Type B pancreatic cell (in vitro differentiated cells): ENCODE measurements around the gene CHDH. TPM values are rescaled to one million over a fixed set of nuclear protein-coding genes. Genes with fewer than 3 reads are reported as not detected.
A peak's percentile ranks its signal among the peaks of the same experiment; 100 is the strongest.

Experiments used
- DNase-seq: peaks from one replicate; pipeline ENCODE4 v3.0.0; 2021; ENCODE audit warnings: mixed read lengths; ENCODE audit not compliant: unreplicated experiment; ENCODE audit errors: extremely low spot score
- H3K27ac Mint-ChIP-seq: 2 replicates; pipeline ENCODE4 v1.8.0; 2021; ENCODE audit warnings: mild to moderate bottlenecking, mixed read lengths
- H3K27me3 Mint-ChIP-seq: 2 replicates; pipeline ENCODE4 v1.8.0; 2021; ENCODE audit warnings: mixed read lengths
- H3K36me3 Mint-ChIP-seq: 2 replicates; pipeline ENCODE4 v1.8.0; 2021; ENCODE audit warnings: mixed read lengths
- H3K4me1 Mint-ChIP-seq: one replicate; pipeline ENCODE4 v1.8.0; 2021; ENCODE audit warnings: mixed read lengths; ENCODE audit not compliant: unreplicated experiment
- H3K4me3 Mint-ChIP-seq: 2 replicates; pipeline ENCODE4 v1.8.0; 2021; ENCODE audit warnings: mild to moderate bottlenecking, mixed read lengths
- H3K9me3 Mint-ChIP-seq: 2 replicates; pipeline ENCODE4 v1.8.0; 2021; ENCODE audit warnings: mixed read lengths
- total RNA-seq: library from RNA; stranded (reverse); gene quantifications from 2 replicates; pipeline ENCODE4 v1.2.1, GENCODE V29; 2021; ENCODE audit warnings: low replicate concordance
- TF ChIP-seq, protein P1 (sequence below): fragments of 200-600 bp; sonication (generic); conservative IDR thresholded peaks from 2 replicates; pipeline ENCODE4 v1.5.0; 2021; ENCODE audit warnings: antibody characterized with exemption, mild to moderate bottlenecking

Gene CHDH
- total RNA-seq, 1 donor from 2014 or later: 8.0 TPM

DNA sequence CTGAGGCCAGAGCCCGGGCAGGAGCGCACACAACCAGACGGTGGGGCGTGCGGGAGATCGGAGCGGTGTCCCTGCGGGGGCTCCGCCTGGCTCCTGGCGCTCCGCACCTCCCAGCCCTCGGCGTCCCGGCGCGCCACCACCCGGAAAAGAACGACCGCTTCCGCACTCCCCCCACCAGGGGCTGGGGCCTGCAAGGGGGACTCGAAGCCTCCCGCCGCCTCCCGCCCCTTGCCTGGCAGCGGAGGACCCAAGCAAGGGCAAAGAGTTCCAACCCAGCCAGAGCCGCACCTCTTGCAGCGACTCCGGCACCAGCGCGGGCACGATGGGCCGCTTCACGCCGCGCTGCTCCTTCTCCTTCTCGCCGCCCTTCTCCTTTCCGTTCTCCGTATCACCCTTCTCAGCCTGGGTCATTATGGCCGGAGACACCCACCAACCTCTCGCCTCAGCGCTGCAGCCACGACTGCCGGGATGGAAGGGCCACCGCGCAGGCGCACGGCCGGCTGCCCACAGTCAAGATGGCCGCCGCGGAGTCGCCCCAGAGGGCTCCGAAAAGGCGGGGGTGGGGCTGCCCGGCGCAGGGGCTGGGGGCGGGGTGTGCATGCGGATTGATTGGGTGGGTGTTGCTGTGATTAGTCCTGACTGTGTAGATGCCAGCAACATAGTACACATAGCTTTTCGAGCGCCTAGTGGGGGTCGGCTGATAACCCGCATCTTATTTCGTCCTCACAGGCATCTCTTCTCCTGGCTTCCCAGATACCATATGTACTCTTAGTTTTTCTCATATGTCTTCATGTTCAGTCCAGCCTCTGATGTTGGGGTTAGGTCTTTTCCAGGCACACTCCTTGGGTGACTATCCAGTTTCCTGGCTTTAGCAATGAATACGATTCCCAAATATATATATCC is 35.7 kb upstream of the CHDH start, which contains the start of gene ACTR8:
ACTR8 (minus strand) TSS at position 462 of the 903 bp plus-strand sequence; CDS start at position 411, 51 bp downstream.
- Mint-ChIP-seq H3K27me3 (no peaks in the 10 kb centered on the region), H3K36me3 (peaks cover 25% of the 10 kb centered on the region), H3K9me3 (no peaks in the 10 kb centered on the region), H3K27ac (peak within 1 kb of the TSS; percentile 84), H3K4me3 (peak within 1 kb of the TSS; percentile 98), H3K4me1 (peaks cover 19% of the 10 kb centered on the region)
- peak; percentile 89 for DNase-seq
- TF ChIP-seq, protein P1, sequence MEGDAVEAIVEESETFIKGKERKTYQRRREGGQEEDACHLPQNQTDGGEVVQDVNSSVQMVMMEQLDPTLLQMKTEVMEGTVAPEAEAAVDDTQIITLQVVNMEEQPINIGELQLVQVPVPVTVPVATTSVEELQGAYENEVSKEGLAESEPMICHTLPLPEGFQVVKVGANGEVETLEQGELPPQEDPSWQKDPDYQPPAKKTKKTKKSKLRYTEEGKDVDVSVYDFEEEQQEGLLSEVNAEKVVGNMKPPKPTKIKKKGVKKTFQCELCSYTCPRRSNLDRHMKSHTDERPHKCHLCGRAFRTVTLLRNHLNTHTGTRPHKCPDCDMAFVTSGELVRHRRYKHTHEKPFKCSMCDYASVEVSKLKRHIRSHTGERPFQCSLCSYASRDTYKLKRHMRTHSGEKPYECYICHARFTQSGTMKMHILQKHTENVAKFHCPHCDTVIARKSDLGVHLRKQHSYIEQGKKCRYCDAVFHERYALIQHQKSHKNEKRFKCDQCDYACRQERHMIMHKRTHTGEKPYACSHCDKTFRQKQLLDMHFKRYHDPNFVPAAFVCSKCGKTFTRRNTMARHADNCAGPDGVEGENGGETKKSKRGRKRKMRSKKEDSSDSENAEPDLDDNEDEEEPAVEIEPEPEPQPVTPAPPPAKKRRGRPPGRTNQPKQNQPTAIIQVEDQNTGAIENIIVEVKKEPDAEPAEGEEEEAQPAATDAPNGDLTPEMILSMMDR: peak; percentile 61

DNA sequence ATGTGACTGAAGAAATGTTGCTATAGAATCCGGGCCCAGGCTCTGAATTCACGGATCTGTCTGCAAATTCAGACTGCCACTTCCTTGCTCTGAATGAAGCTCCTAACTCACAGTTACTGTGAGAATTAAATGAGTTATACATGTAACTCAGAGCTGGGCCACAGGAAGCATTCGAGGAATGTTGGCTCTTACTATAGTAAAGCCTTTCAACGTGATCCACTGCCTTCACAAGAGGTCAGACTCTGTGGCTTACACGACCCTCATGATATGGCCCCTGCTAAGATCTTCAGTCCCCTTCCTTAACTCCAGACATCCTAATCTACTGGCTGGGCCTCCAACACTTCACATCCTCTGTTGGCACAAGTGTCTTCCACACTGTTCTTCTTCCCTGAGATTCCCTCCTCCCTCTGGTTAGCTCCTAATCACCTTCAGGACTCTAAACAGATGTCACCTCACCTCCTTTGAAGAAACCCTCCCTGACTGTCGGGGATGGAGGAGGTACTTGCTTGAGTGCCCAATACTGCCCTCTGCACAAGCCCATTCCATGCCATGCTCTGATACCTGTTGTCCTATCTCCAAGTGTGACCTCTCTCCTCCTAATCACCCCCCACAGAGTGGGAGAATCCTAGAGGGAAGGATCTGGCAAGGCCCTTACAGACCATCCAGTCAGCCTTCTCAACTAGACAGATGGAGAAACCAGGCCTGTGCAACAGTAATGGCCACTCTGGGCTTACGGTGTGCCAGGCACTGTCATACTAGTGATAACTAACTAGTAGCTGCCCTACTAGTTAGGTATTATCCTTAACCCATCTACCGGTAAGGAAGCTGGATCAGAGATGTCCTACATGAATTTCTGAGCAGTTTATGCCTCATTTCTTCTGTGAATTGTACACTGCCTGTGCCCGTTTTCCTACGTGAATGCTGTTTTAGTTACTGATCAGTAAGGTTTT is 34.5 kb upstream of the CHDH start:
- no peak for DNase-seq
- Mint-ChIP-seq H3K4me1 (peaks cover 19% of the 10 kb centered on the region), H3K27ac (peak overlapping the region; percentile 84), H3K9me3 (no peaks in the 10 kb centered on the region), H3K36me3 (peaks cover 31% of the 10 kb centered on the region), H3K27me3 (no peaks in the 10 kb centered on the region), H3K4me3 (peak overlapping the region; percentile 98)
- TF ChIP-seq, protein P1: no peak

DNA sequence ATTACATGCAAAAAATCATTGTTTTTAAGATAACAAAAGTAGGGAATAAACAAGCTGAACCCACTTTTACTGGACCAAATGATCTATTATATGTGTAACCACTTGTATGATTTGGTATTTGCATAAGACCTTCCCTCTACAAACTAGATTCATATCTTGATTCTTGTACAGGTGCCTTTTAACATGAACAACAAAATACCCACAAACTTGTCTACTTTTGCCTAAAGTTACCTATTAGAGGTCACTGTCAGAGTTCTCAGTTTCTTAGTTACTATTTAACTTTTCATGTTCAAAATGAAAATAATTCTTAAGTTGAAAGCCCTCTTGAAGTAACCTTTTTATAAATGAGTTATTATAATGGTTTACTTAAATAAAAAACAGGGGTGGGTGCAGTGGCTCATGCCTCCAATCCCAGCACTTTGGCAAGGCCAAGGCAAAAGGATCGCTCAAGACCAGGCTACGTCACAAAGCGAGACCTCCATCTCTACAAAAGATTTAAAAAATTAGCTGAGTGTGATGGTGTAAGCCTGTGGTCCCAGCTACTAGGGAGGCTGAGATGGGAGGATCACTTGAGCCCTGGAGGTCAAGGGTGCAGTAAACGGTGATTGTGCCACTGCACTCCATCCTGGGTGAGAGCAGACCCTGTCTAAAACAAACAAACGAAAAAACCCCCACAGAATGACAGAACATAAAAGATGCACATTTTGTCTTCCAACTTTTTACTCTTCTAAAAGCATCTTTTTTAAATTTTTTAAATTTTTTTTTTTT is 19.7 kb upstream of the CHDH start:
- H3K4me1 Mint-ChIP-seq: no peaks in the 10 kb centered on the region
- TF ChIP-seq, protein P1: no peak
- H3K27ac Mint-ChIP-seq: no peak overlapping the region
- H3K27me3 Mint-ChIP-seq: no peaks in the 10 kb centered on the region
- no peak for DNase-seq
- H3K9me3 Mint-ChIP-seq: no peaks in the 10 kb centered on the region
- peaks cover 23% of the 10 kb centered on the region for H3K36me3 Mint-ChIP-seq
- H3K4me3 Mint-ChIP-seq: no peak overlapping the region

DNA sequence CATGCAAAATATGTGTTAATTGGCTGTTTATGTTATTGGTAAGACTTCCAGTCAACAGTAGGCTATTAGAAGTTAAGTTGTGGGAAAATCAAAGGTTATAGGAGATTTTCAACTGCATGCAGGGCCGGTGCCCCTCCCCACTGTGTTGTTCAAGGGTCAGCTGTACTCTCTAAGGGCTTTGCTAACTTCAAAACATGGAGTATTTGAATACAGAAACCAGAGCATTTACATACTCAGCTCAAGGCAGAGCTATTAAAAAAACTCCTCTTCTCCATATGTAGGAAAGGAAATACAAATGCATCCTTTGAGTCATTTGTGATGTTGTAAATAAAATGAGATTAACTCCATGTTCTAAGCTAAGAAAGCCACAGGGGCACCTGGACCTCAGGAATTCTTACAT is 16.9 kb upstream of the CHDH start:
- H3K27me3 Mint-ChIP-seq: no peaks in the 10 kb centered on the region
- no peak overlapping the region for H3K27ac Mint-ChIP-seq
- no peak for DNase-seq
- no peaks in the 10 kb centered on the region for H3K9me3 Mint-ChIP-seq
- peaks cover 17% of the 10 kb centered on the region for H3K36me3 Mint-ChIP-seq
- no peaks in the 10 kb centered on the region for H3K4me1 Mint-ChIP-seq
- no peak overlapping the region for H3K4me3 Mint-ChIP-seq
- TF ChIP-seq, protein P1: no peak

DNA sequence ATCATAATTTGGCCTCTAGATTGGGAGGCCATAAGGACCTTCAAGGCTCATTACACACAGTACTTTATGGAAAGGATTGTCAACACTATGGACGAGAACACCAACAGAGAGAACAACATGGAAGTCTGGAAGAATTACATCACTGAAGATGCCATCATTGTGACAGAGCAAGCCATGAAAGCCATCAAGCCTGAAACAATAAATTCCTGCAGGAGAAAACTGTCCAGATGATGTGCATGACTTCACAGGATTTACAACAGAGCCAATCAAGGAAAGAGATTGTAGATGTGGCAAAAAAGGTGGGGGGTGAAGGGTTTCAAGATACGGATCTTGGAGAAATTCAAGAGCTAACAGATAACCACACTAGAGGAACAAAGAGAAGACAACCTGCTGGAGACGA is 16.0 kb upstream of the CHDH start:
- no peaks in the 10 kb centered on the region for H3K4me1 Mint-ChIP-seq
- H3K9me3 Mint-ChIP-seq: no peaks in the 10 kb centered on the region
- no peak for DNase-seq
- H3K4me3 Mint-ChIP-seq: no peak overlapping the region
- no peaks in the 10 kb centered on the region for H3K27me3 Mint-ChIP-seq
- peaks cover 17% of the 10 kb centered on the region for H3K36me3 Mint-ChIP-seq
- TF ChIP-seq, protein P1: no peak
- no peak overlapping the region for H3K27ac Mint-ChIP-seq
